H1 (cell line): ENCODE measurements around the gene MACROD1. TPM values are rescaled to one million over a fixed set of nuclear protein-coding genes. Genes with fewer than 3 reads are reported as not detected.

Experiments
- CTCF ChIA-PET: fragments of 300-600 bp; sonication (Branson Sonifier 250); formaldehyde crosslinking; loops from one replicate; lab custom pipeline; 2021; ENCODE audit not compliant: partially characterized antibody; lab: Charles Lee
- POLR2A ChIA-PET: fragments of 300-600 bp; sonication (Branson Sonifier 250); formaldehyde crosslinking; loops from one replicate; lab custom pipeline; 2021; ENCODE audit warnings: inconsistent platforms; ENCODE audit not compliant: partially characterized antibody; lab: Charles Lee
- DNase-seq, 2 experiments: peaks; one replicate each; pipeline versions ENCODE4 v3.0.0 to v3.0.0-alpha.2; 2010 to 2022; ENCODE audit warnings: low spot score in 2 of 2, low read depth in 1 of 2, mixed read lengths in 1 of 2
- FAIRE-seq: peaks from 2 replicates; lab custom pipeline; 2011; peaks lifted over from hg19 to GRCh38; lab: Jason Lieb, UNC
- H2AFZ ChIP-seq: 2 replicates; pipeline ENCODE4 v1.8.1; 2012; ENCODE audit warnings: low read length, inconsistent platforms
- H2AK5ac ChIP-seq: 2 replicates; pipeline ENCODE4 v1.6.1; 2013; ENCODE audit warnings: low read depth, low read length
- H2BK120ac ChIP-seq: replicated peaks from 2 replicates; pipeline ENCODE3; 2013; ENCODE audit warnings: low read depth, low read length, inconsistent platforms
- H2BK12ac ChIP-seq: 2 replicates; pipeline ENCODE4 v1.6.1; 2013; ENCODE audit warnings: low read depth, low read length
- H2BK15ac ChIP-seq: 2 replicates; pipeline ENCODE4 v1.6.1; 2013; ENCODE audit warnings: low read length
- H2BK20ac ChIP-seq: 2 replicates; pipeline ENCODE4 v1.6.1; 2013; ENCODE audit warnings: low read length
- H2BK5ac ChIP-seq: 2 replicates; pipeline ENCODE4 v1.6.1; 2013; ENCODE audit warnings: low read depth, low read length
- H3K14ac ChIP-seq: 2 replicates; pipeline ENCODE4 v1.6.1; 2013; ENCODE audit warnings: inconsistent platforms; ENCODE audit not compliant: insufficient read length
- H3K18ac ChIP-seq: 2 replicates; pipeline ENCODE4 v1.6.1; 2013; ENCODE audit warnings: low read length; ENCODE audit errors: extremely low read depth
- H3K23ac ChIP-seq: 2 replicates; pipeline ENCODE4 v1.6.1; 2013; ENCODE audit warnings: inconsistent platforms; ENCODE audit not compliant: insufficient read length
- H3K23me2 ChIP-seq: 2 replicates; pipeline ENCODE4 v1.6.1; 2013; ENCODE audit warnings: low read depth, low read length
- H3K27ac ChIP-seq: 2 replicates; pipeline ENCODE4 v1.6.1; 2011; ENCODE audit warnings: low read depth, low read length, inconsistent platforms
- H3K27me3 ChIP-seq, 4 experiments: replicated peaks in 1 of 4; 1 replicate in 1 of 4; 2 replicates in 3 of 4; pipeline versions ENCODE4 v1.6.1 to v1.8.1; 2011 to 2013; ENCODE audit warnings: low read length in 3 of 4, mild to moderate bottlenecking in 3 of 4, inconsistent platforms in 2 of 4, mixed read lengths in 2 of 4, moderate library complexity in 1 of 4; ENCODE audit not compliant: control insufficient read depth in 3 of 4, insufficient read depth in 3 of 4; ENCODE audit errors: extremely low read depth in 1 of 4
- H3K36me3 ChIP-seq, 4 experiments: 2 replicates each; pipeline versions ENCODE4 v1.6.1 to v1.8.1; 2011 to 2013; ENCODE audit warnings: mild to moderate bottlenecking in 4 of 4, low read length in 3 of 4, moderate library complexity in 2 of 4, control low read depth in 1 of 4, inconsistent platforms in 1 of 4; ENCODE audit not compliant: insufficient read depth in 4 of 4, control insufficient read depth in 2 of 4
- H3K4ac ChIP-seq: replicated peaks from 2 replicates; pipeline ENCODE3; 2013; ENCODE audit warnings: low read length, low read depth, mixed read lengths, inconsistent platforms; ENCODE audit not compliant: insufficient read length
- H3K4me1 ChIP-seq, 4 experiments: replicated peaks in 1 of 4; 1 replicate in 1 of 4; 2 replicates in 3 of 4; pipeline versions ENCODE4 v1.6.1 to v1.8.1; 2011 to 2013; ENCODE audit warnings: low read length in 3 of 4, inconsistent platforms in 2 of 4, mixed read lengths in 1 of 4; ENCODE audit not compliant: insufficient read depth in 4 of 4, control insufficient read depth in 3 of 4
- H3K4me2 ChIP-seq, 2 experiments: 2 replicates each; pipeline versions ENCODE4 v1.6.1 to v1.8.1; 2011 to 2013; ENCODE audit warnings: low read depth in 2 of 2, low read length in 2 of 2, control low read depth in 1 of 2, inconsistent platforms in 1 of 2, mild to moderate bottlenecking in 1 of 2; ENCODE audit not compliant: insufficient read depth in 1 of 2
- H3K4me3 ChIP-seq, 4 experiments: fragments of 200-600, 300-600 bp in 1 of 4; sonication (generic), shearing (Covaris generic), sonication (Bioruptor Twin) in 1 of 4; 2 replicates each; pipeline versions ENCODE4 v1.5.1 to v1.8.1; 2011 to 2016; ENCODE audit warnings: low read length in 4 of 4, low read depth in 3 of 4, control low read depth in 2 of 4, inconsistent platforms in 2 of 4, mild to moderate bottlenecking in 2 of 4, mixed read lengths in 1 of 4, moderate library complexity in 1 of 4; ENCODE audit not compliant: insufficient read depth in 2 of 4; ENCODE audit errors: extremely low read depth in 1 of 4
- H3K56ac ChIP-seq: replicated peaks from 2 replicates; pipeline ENCODE3; 2013; ENCODE audit warnings: low read depth, mild to moderate bottlenecking, mixed read lengths, low read length, inconsistent platforms; ENCODE audit not compliant: insufficient read length
- H3K79me1 ChIP-seq: 2 replicates; pipeline ENCODE4 v1.6.1; 2013; ENCODE audit warnings: low read depth, low read length, control low read depth
- H3K79me2 ChIP-seq, 2 experiments: 2 replicates each; pipeline versions ENCODE4 v1.6.1 to v1.8.1; 2012 to 2013; ENCODE audit warnings: low read length in 2 of 2, mild to moderate bottlenecking in 2 of 2, inconsistent platforms in 1 of 2; ENCODE audit not compliant: insufficient read depth in 2 of 2, control insufficient read depth in 1 of 2
- H3K9ac ChIP-seq, 4 experiments: replicated peaks in 1 of 4; 1 replicate in 1 of 4; 2 replicates in 3 of 4; pipeline versions ENCODE4 v1.6.1 to v1.8.1; 2011 to 2013; ENCODE audit warnings: low read depth in 3 of 4, low read length in 3 of 4, control low read depth in 2 of 4, mild to moderate bottlenecking in 2 of 4, moderate library complexity in 2 of 4, inconsistent platforms in 1 of 4; ENCODE audit errors: extremely low read depth in 1 of 4
- H3K9me3 ChIP-seq, 2 experiments: 2 replicates each; pipeline versions ENCODE4 v1.6.1 to v1.8.1; 2012 to 2013; ENCODE audit warnings: mild to moderate bottlenecking in 2 of 2, moderate library complexity in 2 of 2, control low read depth in 1 of 2, inconsistent platforms in 1 of 2, low read depth in 1 of 2, low read length in 1 of 2, mixed read lengths in 1 of 2; ENCODE audit not compliant: insufficient read depth in 2 of 2
- H4K20me1 ChIP-seq, 2 experiments: replicated peaks in 1 of 2; 2 replicates each; pipeline versions ENCODE3 to v1.8.1; 2011 to 2013; ENCODE audit warnings: inconsistent platforms in 2 of 2, low read length in 2 of 2, mild to moderate bottlenecking in 1 of 2; ENCODE audit not compliant: insufficient read depth in 2 of 2, control insufficient read depth in 1 of 2
- H4K5ac ChIP-seq: 2 replicates; pipeline ENCODE4 v1.6.1; 2013; ENCODE audit warnings: low read length, low read depth, mixed read lengths, inconsistent platforms; ENCODE audit not compliant: insufficient read length
- H4K8ac ChIP-seq: 2 replicates; pipeline ENCODE4 v1.8.0; 2013; ENCODE audit warnings: mild to moderate bottlenecking, moderate library complexity, low read length, inconsistent platforms; ENCODE audit not compliant: insufficient read depth; ENCODE audit errors: extremely low read depth
- H4K91ac ChIP-seq: replicated peaks from 2 replicates; pipeline ENCODE3; 2013; ENCODE audit warnings: low read length, mixed read lengths, inconsistent platforms; ENCODE audit not compliant: insufficient read length
- CREB1 ChIP-seq: IDR thresholded peaks from 2 replicates; pipeline ENCODE4 v1.6.1; 2012; ENCODE audit warnings: inconsistent platforms
- EZH2 ChIP-seq: fragments of 200-600 bp; sonication (generic); IDR thresholded peaks from 2 replicates; pipeline ENCODE4 v1.7.1; 2012; ENCODE audit warnings: low read depth, mild to moderate bottlenecking, moderate library complexity, low read length, inconsistent platforms; ENCODE audit not compliant: severe bottlenecking
- GABPA ChIP-seq: IDR thresholded peaks from 2 replicates; pipeline ENCODE4 v1.6.1; 2011; ENCODE audit warnings: mild to moderate bottlenecking, low read length, moderate library complexity, borderline replicate concordance; ENCODE audit not compliant: insufficient read depth
- HDAC6 ChIP-seq: IDR thresholded peaks from one replicate; pipeline ENCODE4 v1.7.1; 2012; ENCODE audit warnings: low read depth, mild to moderate bottlenecking, inconsistent platforms, low read length, moderate library complexity
- JUND ChIP-seq: IDR thresholded peaks from 2 replicates; pipeline ENCODE4 v1.6.1; 2011; ENCODE audit warnings: mild to moderate bottlenecking, improper control_type of control experiment, low read length
- KDM4A ChIP-seq: IDR thresholded peaks from one replicate; pipeline ENCODE4 v1.7.1; 2012; ENCODE audit warnings: low read depth, mild to moderate bottlenecking, moderate library complexity, low read length, inconsistent platforms; ENCODE audit not compliant: severe bottlenecking
- POLR2AphosphoS5 ChIP-seq: IDR thresholded peaks from 2 replicates; pipeline ENCODE4 v1.6.1; 2011; ENCODE audit warnings: low read depth, low read length
- RFX5 ChIP-seq: IDR thresholded peaks from 2 replicates; pipeline ENCODE4 v1.6.1; 2011; ENCODE audit warnings: low read depth, low read length, improper control_type of control experiment, borderline replicate concordance
- RXRA ChIP-seq: IDR thresholded peaks from 2 replicates; pipeline ENCODE4 v1.6.1; 2011; ENCODE audit warnings: low read depth, mild to moderate bottlenecking, low read length, moderate library complexity; ENCODE audit not compliant: insufficient read depth
- SAP30 ChIP-seq: fragments of 300-600 bp; sonication (generic); IDR thresholded peaks from 2 replicates; pipeline ENCODE4 v1.7.1; 2012; ENCODE audit warnings: low read length, moderate library complexity, mild to moderate bottlenecking, inconsistent platforms; ENCODE audit not compliant: insufficient read depth, insufficient replicate concordance
- SIX5 ChIP-seq: IDR thresholded peaks from 2 replicates; pipeline ENCODE4 v1.6.1; 2011; ENCODE audit warnings: mild to moderate bottlenecking, low read depth, low read length
- WGBS, 2 experiments: shearing (Covaris generic) in 1 of 2; methylation state at CpG; one replicate each; pipeline versions ENCODE4 v1.1.6 to v1.1.7; 2013 to 2015; ENCODE audit warnings: low lambda C conversion rate in 2 of 2, mixed read lengths in 2 of 2, inconsistent platforms in 1 of 2, low coverage in 1 of 2, missing lambda C conversion rate in 1 of 2; ENCODE audit not compliant: insufficient replicate concordance in 2 of 2, insufficient coverage in 1 of 2, insufficient read length in 1 of 2; ENCODE audit errors: extremely low coverage in 1 of 2, missing lambda C conversion rate in 1 of 2; 5-methylcytosine and 5-hydroxymethylcytosine counted together
- polyA plus RNA-seq, 7 experiments: library from polyadenylated mRNA; depleted of rRNA in 3 of 7; stranded (reverse) in 5 of 7; unstranded in 2 of 7; fragments of >200 nt in 5 of 7; fragments of 200-250 nt in 2 of 7; gene quantifications; 1 replicate in 5 of 7; 2 replicates in 1 of 7; 4 replicates in 1 of 7; pipeline versions ENCODE4 v1.2.1 to v1.2.3, GENCODE V29; 2011 to 2013; ENCODE audit warnings: missing spikeins in 2 of 7, mixed read lengths in 2 of 7
- total RNA-seq: library from RNA; stranded (reverse); fragmentation: NEBNext Ultra II Directional; extraction: Animal tissue kit (Norgen Biotek cat#: 25700); gene quantifications from 2 replicates; pipeline ENCODE4 v1.2.1, GENCODE V29; 2021
- TF ChIP-seq, protein P1 (sequence below): IDR thresholded peaks from 2 replicates; pipeline ENCODE4 v1.6.1; 2011; ENCODE audit warnings: low read length, improper control_type of control experiment

The MACROD1 gene
- total and polyA plus RNA-seq, 2 of the 8 experiments (the other 6 are each of a cell fraction or from before 2014, with no cell fraction given), result 19.5 to 34.1 TPM

DNA sequence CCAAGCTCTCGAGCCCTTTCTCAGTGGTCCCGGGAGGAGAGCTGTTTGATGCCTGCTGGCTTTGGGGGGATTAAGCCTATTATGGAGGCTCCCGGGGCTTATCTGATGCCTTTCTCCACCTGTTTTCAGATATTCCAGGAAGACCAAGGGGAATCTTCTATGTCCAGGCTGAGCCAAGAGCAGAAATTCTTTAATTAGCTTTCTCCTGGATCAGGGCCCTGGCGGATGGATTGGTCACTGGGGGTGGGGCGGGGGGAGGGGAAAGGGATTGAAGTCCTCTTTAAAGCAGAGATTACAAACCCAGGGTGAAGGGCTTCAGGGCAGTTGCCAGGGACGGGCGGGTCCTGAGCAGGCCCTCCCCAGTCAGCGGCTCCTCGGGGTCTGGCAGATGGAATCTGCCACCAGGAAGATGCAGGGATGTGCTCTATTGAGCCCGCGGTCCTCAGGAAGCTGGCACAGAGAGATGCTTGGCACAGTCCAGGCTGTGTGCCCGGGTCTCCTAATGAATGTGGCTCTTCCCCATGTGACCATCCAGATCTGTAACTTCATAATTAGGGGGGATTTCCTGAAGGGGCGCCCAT lies 33.6 kb downstream of the MACROD1 start:
- CTCF ChIA-PET, result interaction anchor here (0.7 to 11.5 kb wide), 10 partner anchors 10 to 130 kb away, joined by 3 to 165 read pairs (median 4); no protein-coding TSS in a partner anchor
- no peak for TF ChIP-seq SAP30
- TF ChIP-seq JUND, result no peak
- no peak for TF ChIP-seq CREB1
- TF ChIP-seq RFX5, result no peak
- TF ChIP-seq, protein P1, sequence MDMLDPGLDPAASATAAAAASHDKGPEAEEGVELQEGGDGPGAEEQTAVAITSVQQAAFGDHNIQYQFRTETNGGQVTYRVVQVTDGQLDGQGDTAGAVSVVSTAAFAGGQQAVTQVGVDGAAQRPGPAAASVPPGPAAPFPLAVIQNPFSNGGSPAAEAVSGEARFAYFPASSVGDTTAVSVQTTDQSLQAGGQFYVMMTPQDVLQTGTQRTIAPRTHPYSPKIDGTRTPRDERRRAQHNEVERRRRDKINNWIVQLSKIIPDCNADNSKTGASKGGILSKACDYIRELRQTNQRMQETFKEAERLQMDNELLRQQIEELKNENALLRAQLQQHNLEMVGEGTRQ, result no peak
- TF ChIP-seq KDM4A, result no peak
- TF ChIP-seq SIX5, result no peak
- TF ChIP-seq GABPA, result no peak
- no peak for TF ChIP-seq POLR2AphosphoS5
- TF ChIP-seq EZH2, result no peak
- no peak for TF ChIP-seq RXRA
- TF ChIP-seq HDAC6, result no peak

More for the DNA sequence above, 33.6 kb downstream of the MACROD1 start:
- Histone ChIP-seq H3K23ac (no peak overlapping the region), H3K79me2 (no peaks in the 10 kb centered on the region), H3K27me3 (peaks cover 0 to 35% (median 16%) of the 10 kb centered on the region in 4 experiments; a peak in 5 of 7 replicates), H4K20me1 (peaks cover 5 to 9% of the 10 kb centered on the region in 2 experiments), H3K4ac (no peak overlapping the region), H2BK15ac (no peak overlapping the region), H4K8ac (no peak overlapping the region), H3K9me3 (no peaks in the 10 kb centered on the region), H3K27ac (no peak overlapping the region), H3K56ac (no peak overlapping the region), H2AK5ac (no peak overlapping the region), H2BK12ac (no peak overlapping the region), H3K4me2 (no peak overlapping the region), H3K79me1 (no peaks in the 10 kb centered on the region), H3K14ac (no peak overlapping the region), H3K18ac (no peak overlapping the region), H3K4me1 (peaks cover 0 to 14% (median 9%) of the 10 kb centered on the region in 4 experiments; a peak in 5 of 7 replicates), H3K23me2 (no peaks in the 10 kb centered on the region), H4K5ac (no peak overlapping the region), H2BK120ac (no peak overlapping the region), H3K36me3 (no peaks in the 10 kb centered on the region), H3K9ac (no peak overlapping the region), H2BK5ac (no peak overlapping the region), H3K4me3 (no peak overlapping the region), H2AFZ (no peak overlapping the region), H4K91ac (no peak overlapping the region), H2BK20ac (no peak overlapping the region)
- FAIRE-seq (no peak), DNase-seq (no peak)
- POLR2A ChIA-PET, result interaction anchor here (0.6 to 3.9 kb wide), 4 partner anchors 11 to 108 kb away, joined by 3 to 16 read pairs (median 4); no protein-coding TSS in a partner anchor
- 89% methylated on average over 12 of the region's 13 CpGs; no CpG with 5 or more reads in 1 of the 2 experiments for WGBS, 2 experiments
